ENCODE measurements around the gene JAG2. TPM values are rescaled to one million over a fixed set of nuclear protein-coding genes. Genes with fewer than 3 reads are reported as not detected.
A peak's percentile ranks its signal among the peaks of the same experiment; 100 is the strongest.

The JAG2 gene
- total RNA-seq, 1 donor from 2014 or later, result 72.5 TPM

DNA sequence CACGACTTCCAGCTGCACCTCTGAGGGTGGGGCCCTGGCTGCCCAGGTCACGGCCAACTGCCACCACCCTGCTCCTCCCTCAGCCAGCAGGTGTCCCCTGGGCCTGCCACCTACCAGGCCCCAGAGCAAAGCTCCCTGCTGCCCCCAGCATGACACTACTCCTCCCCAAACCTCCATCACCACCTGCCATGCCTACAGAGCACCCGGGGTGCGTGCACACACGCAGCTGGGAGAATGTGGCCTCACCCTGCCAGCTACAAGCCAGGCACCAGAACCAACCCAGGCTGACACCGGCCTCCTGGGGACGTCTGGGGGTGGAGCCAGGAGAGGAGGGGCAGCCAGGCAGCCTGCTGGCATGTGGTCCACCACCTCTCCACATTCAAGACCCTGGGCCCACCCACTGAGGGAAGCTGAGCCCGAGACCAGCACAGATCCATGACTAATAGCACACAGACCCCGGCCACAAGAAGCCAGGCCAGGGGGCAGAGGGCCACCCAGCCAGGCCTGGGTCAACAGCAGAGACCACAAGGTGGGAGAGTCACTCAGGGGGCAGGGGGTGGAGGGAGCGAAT is 3.4 kb downstream of the JAG2 start:
- DNase-seq, result no peak

DNA sequence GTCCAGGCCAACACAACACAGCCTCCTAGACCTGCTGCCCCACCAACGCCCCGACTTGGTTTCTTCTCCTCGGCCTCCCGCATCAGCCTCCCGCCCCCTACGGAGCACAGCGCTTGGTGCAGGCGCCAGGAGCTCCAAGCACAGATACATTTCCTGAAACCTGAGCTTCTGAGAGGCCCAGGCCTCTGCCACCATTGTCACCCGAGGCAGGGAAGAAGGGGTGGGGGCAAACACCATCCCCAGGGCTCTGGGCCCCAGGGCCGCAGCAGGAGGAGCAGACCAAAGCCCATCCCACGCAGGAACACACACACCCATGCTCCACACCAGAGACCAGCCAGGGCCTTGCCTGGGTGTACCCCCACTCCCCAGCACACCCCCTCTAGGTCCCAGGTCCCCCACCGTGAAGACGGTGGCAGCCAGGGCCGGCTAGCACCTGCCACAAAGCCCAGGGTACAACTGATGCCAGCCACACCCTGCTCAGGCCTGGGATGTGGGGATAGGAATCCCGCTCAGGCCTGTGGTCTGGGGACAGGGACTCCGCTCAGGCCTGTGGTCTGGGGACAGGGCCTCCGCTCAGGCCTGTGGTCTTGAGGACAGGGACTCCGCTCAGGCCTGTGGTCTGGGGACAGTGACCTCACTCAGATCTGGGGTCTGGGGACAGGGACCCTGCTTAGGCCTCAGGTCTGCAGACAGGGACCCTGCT is 5.4 kb downstream of the JAG2 start:
- no peak for DNase-seq

GRCh38 chr14:105162669-105162979 is 6.0 kb downstream of the JAG2 start:
- DNase-seq, result no peak

DNA sequence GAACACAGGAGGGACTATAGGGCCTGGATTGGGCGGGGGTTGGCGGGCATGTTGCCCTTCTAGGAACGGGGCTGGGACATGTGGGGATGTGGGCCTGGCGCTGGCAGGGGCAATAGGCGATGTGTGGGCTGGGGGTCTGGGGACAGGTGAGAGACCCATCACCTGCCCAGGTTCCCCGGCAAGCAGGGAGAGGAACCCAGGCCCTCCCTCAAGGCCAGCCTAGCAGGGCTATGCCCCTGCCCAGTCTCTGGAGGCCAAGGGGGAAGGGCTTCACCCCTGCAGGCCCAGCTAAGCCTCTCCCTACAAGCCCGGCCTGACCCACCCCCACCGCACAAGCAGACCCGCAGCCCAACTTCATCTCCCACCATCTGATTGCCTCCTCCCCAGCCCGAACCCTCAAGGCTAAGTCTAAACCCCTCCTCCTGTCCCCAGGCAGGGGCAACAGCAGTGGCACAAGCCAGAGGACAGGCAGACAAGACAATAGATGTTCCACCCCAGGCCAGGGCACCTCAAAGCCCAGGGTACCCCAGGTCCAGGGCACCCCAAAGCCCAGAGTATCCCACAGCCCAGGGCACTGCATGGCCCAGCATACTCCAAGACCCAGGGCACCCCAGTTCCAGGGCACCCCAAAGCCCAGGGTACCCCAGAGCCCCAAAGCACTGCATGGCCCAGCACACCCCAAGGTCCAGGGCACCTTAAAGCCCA is 6.5 kb downstream of the JAG2 start:
- DNase-seq, result no peak

- DNase-seq, result no peak
These were observed 7.3 kb downstream of the JAG2 start for GRCh38 chr14:105161309-105161708.

- DNase-seq, result no peak
These were observed 7.8 kb downstream of the JAG2 start for GRCh38 chr14:105160776-105161175.

- DNase-seq, result no peak
These were observed 9.2 kb downstream of the JAG2 start for GRCh38 chr14:105159344-105159743.

GRCh38 chr14:105158794-105159193 is 9.8 kb downstream of the JAG2 start:
- no peak for DNase-seq

DNA sequence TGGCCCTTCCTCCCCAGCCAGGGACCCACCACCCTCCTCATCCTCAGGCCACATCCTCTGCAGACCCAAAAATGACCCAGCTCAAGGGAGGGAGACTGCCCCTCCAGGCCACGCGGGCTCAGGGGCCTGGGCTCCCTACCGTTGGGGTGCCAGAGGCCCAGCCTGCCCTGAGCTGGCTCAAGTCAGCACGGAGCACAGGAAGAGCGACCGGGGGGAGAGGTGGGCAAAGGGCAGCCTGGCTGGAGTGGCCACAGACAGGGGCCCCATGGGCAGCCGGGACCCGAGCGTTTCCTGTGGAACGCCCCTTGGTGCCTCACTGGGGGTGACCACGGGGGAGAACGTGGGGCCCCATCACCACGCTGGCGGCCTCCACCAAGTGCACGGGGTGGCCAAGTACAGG is 10.7 kb downstream of the JAG2 start:
- DNase-seq, result no peak

- DNase-seq, result no peak
These were observed 11.9 kb downstream of the JAG2 start for GRCh38 chr14:105156414-105157375.

DNA sequence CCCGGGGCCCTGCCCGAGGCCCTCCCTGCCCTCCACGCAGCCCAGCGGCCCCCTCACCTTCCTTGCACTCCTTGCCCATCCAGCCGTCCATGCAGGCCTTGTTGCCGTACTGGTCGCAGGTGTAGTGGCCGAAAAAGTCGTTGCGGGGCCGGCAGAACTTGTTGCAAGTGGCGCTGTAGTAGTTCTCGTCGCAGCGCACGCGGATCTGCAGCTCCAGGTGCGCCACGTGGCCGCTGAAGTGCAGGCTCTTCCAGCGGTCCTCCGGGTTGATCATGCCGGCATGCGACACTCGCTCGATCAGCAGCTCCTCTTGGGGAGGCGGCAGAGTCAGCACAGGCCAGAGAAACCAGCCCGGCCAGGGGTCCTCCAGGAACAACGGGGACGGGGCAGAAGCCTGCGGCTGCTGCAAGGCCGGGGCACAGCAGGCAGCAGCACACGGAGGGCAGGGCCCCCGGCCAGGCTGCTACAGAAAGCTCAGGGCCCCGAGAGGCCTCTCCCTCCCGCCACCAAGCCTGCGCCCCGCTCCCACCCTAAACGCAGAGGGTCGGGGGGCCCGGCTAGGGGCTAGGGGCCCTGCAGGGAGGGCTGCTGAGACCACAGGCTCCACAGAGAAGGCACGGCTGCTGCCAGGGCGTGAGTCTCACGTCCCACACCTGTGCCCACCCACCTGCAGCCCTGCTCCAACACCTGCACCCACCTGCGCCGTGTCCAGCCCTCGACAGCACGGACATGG is 12.7 kb downstream of the JAG2 start:
- no peak for DNase-seq

DNA sequence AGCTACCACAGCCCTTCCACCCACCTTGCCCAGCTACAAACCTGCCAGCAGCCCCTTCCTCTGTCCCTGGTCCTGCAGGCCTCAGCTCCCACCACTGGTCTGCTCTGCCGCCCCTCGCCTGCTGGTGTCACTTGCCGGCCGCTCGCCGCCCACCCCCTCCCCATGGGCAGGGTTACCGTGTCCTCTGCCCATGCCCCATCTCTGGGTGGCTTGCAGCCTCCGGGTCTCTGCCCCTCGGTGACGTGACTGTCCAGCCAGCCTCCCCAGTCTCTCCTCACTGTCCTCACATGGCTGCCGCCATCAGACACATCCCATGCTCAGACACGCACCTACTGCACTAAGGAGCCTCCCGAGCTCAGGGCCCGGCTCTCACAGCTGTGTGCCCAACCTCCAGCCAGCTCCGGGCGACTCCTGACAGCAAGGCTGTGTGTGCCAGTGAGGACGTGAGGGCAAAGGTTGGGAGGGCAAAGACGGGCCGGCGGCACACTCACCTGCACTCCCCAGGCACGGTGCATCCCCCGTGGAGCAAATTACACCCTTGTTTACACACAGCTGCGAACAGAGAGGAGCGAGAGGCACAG is 13.4 kb downstream of the JAG2 start:
- no peak for DNase-seq

GRCh38 chr14:105154476-105154871 is 14.1 kb downstream of the JAG2 start:
- DNase-seq, result no peak

GRCh38 chr14:105153739-105154475 is 14.7 kb downstream of the JAG2 start:
- no peak for DNase-seq

DNA sequence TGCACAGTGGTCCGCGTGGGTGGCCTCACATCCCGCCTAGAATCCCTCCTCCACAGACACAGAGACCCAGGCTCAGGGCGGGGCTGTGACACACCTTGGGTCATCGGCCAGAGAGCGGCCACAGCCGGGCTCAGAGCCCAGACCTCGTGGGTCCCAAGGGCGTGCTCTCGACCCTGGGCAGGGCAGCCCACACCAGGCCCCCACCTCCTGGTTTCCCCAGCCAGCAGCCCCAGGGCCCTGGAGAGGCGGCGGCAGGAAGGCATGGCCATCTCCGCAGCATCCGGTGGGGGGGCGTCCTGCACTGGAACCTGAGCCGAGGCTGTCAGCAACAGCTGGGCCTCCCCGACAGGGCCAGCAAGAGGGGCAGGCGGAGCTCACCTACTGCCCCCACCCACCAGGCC is 15.2 kb downstream of the JAG2 start:
- DNase-seq, result peak; percentile 53

DNA sequence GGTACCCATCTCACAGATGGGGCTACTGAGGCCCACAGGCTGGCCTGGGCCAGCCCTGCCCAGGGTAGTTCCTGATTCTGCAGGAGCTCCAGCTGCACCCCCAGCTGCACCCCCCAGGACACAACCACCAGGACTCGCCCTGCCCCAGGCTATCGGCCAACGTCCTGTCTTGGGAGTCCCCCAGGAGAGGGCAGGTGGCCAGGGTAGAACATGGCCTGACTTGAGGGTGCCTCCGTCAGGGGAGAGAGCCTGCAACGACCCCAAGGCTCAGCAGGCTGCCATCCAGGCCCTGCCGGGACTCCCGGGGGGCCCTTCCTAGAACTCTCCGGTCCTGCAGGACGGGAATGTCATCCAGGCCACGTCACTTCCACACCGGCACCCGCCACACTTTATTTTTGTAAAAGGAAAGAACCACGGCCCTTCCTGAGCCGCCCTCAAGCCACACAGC is 15.8 kb downstream of the JAG2 start:
- no peak for DNase-seq

GRCh38 chr14:105151838-105152793 is 16.5 kb downstream of the JAG2 start:
- DNase-seq, result no peak

DNA sequence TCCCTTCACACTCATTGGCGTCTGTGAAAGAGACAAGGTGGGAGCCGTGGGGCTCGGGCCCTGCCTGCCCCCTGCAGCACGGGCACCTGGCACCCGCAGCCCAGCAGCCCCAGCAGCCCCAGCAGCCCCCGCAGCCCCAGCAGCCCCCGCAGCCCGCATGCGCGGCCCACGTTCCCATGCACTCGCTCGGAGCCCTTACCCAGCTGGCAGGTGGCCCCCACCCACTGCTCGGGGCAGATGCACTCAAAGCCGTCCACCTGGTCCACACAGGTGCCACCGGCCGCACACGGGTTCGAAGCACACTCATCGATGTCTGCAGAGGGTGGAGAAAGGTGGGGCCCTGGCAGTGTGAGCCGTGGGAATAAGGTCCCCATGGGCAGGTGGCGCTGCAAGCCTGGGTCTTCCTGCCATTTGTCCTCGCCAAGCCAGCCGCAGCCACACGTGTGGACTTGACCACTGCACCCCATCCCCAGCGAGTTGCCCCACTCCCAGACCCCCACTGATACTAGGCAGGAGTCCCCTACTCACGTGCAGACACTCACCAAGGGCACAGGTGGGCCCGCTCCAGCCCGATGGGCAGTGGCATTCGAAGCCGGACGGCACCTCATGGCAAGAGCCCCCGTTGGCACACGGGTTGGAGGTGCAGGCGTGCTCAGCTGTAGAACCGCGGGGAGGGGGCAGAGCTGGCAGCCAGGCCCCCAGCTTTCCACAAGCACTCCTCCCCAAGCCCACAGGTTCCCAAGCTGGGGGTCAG is 17.3 kb downstream of the JAG2 start:
- DNase-seq, result no peak
